Measurements from ENCODE around the gene IL17C. TPM values are rescaled to one million over a fixed set of nuclear protein-coding genes. Genes with fewer than 3 reads are reported as not detected.

Gene IL17C
- total RNA-seq, 1 experiment from 2014 or later: not detected

- BruUV-seq (replicated peaks): no TSS peak
- no peaks in the 10 kb centered on the region for H3K9me3 ChIP-seq (ENCODE audit: low read length)
- ChIA-PET CTCF (interaction anchor here (0.7 kb wide), 1 partner anchor 50 kb away, joined by 4 read pairs; no protein-coding TSS in a partner anchor), POLR2A (ENCODE audit: unreplicated experiment) (no interaction called here)
- no peak overlapping the region for H3K4me3 ChIP-seq (ENCODE audit: low read length)
- no peak overlapping the region for H2AFZ ChIP-seq (ENCODE audit: low read length)
- TF ChIP-seq EZH2 (IDR thresholded peaks at IDR 0.05; ENCODE audit: low read length, unreplicated experiment) (no peak), EZH2phosphoT487 (IDR thresholded peaks at IDR 0.05; ENCODE audit: borderline replicate concordance, low read length) (no peak), CTCF (conservative IDR thresholded peaks at IDR 0.05; ENCODE audit: low read depth, low read length) (no peak)
- H3K4me2 ChIP-seq (ENCODE audit: low read length): no peak overlapping the region
- no peak overlapping the region for H3K9ac ChIP-seq (ENCODE audit: low read length)
- no peak for DNase-seq
- intact Hi-C loops (cut with micrococcal nuclease): no loop called here
- no peak overlapping the region for H3K27ac ChIP-seq (ENCODE audit: low read length)
- no peaks in the 10 kb centered on the region for H4K20me1 ChIP-seq (ENCODE audit: low read length)
- H3K9me2 ChIP-seq (replicated peaks; ENCODE audit: low read length): no peaks in the 10 kb centered on the region
- H3K36me3 ChIP-seq (ENCODE audit: low read depth, low read length): no peaks in the 10 kb centered on the region
- no peaks in the 10 kb centered on the region for H3K79me2 ChIP-seq (ENCODE audit: low read length)
- 0 out of 2 replicates have a peak, but pooled peaks cover 3% of the 10 kb centered on the region for H3K4me1 ChIP-seq (ENCODE audit: insufficient read depth, low read length)
- ATAC-seq: no peak
- H3F3A ChIP-seq (ENCODE audit: low read length, unreplicated experiment): no peaks in the 10 kb centered on the region
- H3K27me3 ChIP-seq (ENCODE audit: low read length): no peaks in the 10 kb centered on the region
Observed at GRCh38 chr16:88687676-88688012, 49.3 kb downstream of the IL17C start.

GRCh38 chr16:88688013-88688778 lies 49.8 kb downstream of the IL17C start:
- no peak overlapping the region for H3K9ac ChIP-seq (ENCODE audit: low read length)
- H3F3A ChIP-seq (ENCODE audit: low read length, unreplicated experiment): no peaks in the 10 kb centered on the region
- no peak overlapping the region for H3K4me2 ChIP-seq (ENCODE audit: low read length)
- CTCF ChIA-PET: interaction anchor here (0.7 kb wide), 1 partner anchor 49 kb away, joined by 4 read pairs; no protein-coding TSS in a partner anchor
- H3K79me2 ChIP-seq (ENCODE audit: low read length): no peaks in the 10 kb centered on the region
- H3K9me2 ChIP-seq (replicated peaks; ENCODE audit: low read length): no peaks in the 10 kb centered on the region
- H4K20me1 ChIP-seq (ENCODE audit: low read length): no peaks in the 10 kb centered on the region
- intact Hi-C loops (cut with micrococcal nuclease): no loop called here
- BruUV-seq (replicated peaks): no TSS peak
- H3K4me3 ChIP-seq (ENCODE audit: low read length): no peak overlapping the region
- 0 out of 2 replicates have a peak, but pooled peaks cover 3% of the 10 kb centered on the region for H3K4me1 ChIP-seq (ENCODE audit: insufficient read depth, low read length)
- no peak for ATAC-seq
- no peaks in the 10 kb centered on the region for H3K27me3 ChIP-seq (ENCODE audit: low read length)
- POLR2A ChIA-PET (ENCODE audit: unreplicated experiment): no interaction called here
- no peak for DNase-seq
- H3K9me3 ChIP-seq (ENCODE audit: low read length): no peaks in the 10 kb centered on the region
- no peaks in the 10 kb centered on the region for H3K36me3 ChIP-seq (ENCODE audit: low read depth, low read length)
- no peak overlapping the region for H3K27ac ChIP-seq (ENCODE audit: low read length)
- no peak overlapping the region for H2AFZ ChIP-seq (ENCODE audit: low read length)
- TF ChIP-seq CTCF (conservative IDR thresholded peaks at IDR 0.05; ENCODE audit: low read depth, low read length): no peak
- TF ChIP-seq EZH2 (IDR thresholded peaks at IDR 0.05; ENCODE audit: low read length, unreplicated experiment): no peak
- no peak for TF ChIP-seq EZH2phosphoT487 (IDR thresholded peaks at IDR 0.05; ENCODE audit: borderline replicate concordance, low read length)

Other genes with a start within 250 kb of the IL17C start
- 4.1 and 4.6 TPM in 2 replicates for gene ZFPM1, start 185.3 kb upstream of the IL17C start, total RNA-seq (2014; rRNA removed)
- 11.8 and 24.5 TPM in 2 replicates for gene ZC3H18, start 68.2 kb upstream of the IL17C start, total RNA-seq (2014; rRNA removed)
- not detected in 2 replicates for gene CYBA, start 12.5 kb downstream of the IL17C start, total RNA-seq (2014; rRNA removed)
- 38.3 and 48.9 TPM in 2 replicates for gene MVD, start 24.5 kb downstream of the IL17C start, total RNA-seq (2014; rRNA removed)
- gene SNAI3, start 47.9 kb downstream of the IL17C start, total RNA-seq (2014; rRNA removed): 0.22 and 0.46 TPM in 2 replicates
- 25.2 and 28.8 TPM in 2 replicates for gene RNF166, start 67.8 kb downstream of the IL17C start, total RNA-seq (2014; rRNA removed)
- 30.3 and 39.4 TPM in 2 replicates for gene CTU2, start 67.9 kb downstream of the IL17C start, total RNA-seq (2014; rRNA removed)
- 180 and 251 TPM in 2 replicates for gene PIEZO1, start 146.6 kb downstream of the IL17C start, total RNA-seq (2014; rRNA removed)
- gene CDT1, start 165.2 kb downstream of the IL17C start, total RNA-seq (2014; rRNA removed): 43.0 and 76.6 TPM in 2 replicates
- 346 and 350 TPM in 2 replicates for gene APRT, start 173.4 kb downstream of the IL17C start, total RNA-seq (2014; rRNA removed)
- 18.3 and 25.5 TPM in 2 replicates for gene GALNS, start 218.4 kb downstream of the IL17C start, total RNA-seq (2014; rRNA removed)
- 42.0 and 77.5 TPM in 2 replicates for gene TRAPPC2L, start 218.6 kb downstream of the IL17C start, total RNA-seq (2014; rRNA removed)
- not detected in 2 replicates for gene PABPN1L, start 228.1 kb downstream of the IL17C start, total RNA-seq (2014; rRNA removed)